GM12864 (cell line): ENCODE measurements around the gene CIC.

Experiments
- DNase-seq: peaks from one replicate; pipeline ENCODE4 v3.0.0-alpha.2; 2011; ENCODE audit warnings: low read depth
- H3K4me3 ChIP-seq: 2 replicates; pipeline ENCODE4 v1.5.1; 2011; ENCODE audit warnings: mild to moderate bottlenecking, low read depth, low read length, control low read depth
- CTCF ChIP-seq: IDR thresholded peaks from 2 replicates; pipeline ENCODE4 v1.5.1; 2011; ENCODE audit warnings: low read depth, mild to moderate bottlenecking, moderate library complexity, low read length, control low read depth, inconsistent platforms; ENCODE audit errors: missing control alignments

The CIC gene

GRCh38 chr19:42276821-42277220 lies 7.8 kb downstream of the CIC start:
- H3K4me3 ChIP-seq, result no peak overlapping the region
- no peak for TF ChIP-seq CTCF
- no peak for DNase-seq

DNA sequence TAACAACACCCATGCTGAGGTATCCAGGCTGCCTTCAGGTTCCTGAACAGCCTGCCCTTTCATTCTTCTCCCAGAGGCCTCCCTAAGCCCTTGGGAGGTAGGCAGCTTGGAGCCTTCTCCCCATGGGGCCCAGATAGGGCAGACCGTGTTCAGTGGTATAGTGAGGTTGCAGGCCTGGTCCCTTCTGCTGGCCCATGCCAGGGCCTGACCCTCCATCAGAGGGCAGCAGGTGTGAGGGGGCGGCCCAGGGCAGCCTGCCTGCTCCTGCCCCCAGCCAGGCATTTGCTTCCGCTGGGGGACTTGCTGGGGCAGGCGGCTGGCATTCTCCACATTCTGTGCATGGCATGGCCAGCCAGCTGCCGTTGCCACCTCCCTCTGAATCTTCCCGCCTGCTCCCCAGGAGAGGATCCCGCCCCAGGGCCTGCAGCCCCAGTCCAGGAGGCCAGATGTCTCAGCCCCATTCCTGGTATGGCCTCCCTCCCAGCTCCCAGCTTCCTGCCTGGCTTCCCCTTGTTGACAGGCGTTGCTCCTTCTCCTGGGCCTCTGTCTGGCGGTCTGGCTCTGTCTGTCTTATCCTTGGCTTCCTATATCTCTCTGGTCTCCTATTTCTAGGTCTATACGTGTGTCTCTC lies 8.9 kb downstream of the CIC start:
- TF ChIP-seq CTCF, result no peak
- no peak overlapping the region for H3K4me3 ChIP-seq
- DNase-seq, result no peak

DNA sequence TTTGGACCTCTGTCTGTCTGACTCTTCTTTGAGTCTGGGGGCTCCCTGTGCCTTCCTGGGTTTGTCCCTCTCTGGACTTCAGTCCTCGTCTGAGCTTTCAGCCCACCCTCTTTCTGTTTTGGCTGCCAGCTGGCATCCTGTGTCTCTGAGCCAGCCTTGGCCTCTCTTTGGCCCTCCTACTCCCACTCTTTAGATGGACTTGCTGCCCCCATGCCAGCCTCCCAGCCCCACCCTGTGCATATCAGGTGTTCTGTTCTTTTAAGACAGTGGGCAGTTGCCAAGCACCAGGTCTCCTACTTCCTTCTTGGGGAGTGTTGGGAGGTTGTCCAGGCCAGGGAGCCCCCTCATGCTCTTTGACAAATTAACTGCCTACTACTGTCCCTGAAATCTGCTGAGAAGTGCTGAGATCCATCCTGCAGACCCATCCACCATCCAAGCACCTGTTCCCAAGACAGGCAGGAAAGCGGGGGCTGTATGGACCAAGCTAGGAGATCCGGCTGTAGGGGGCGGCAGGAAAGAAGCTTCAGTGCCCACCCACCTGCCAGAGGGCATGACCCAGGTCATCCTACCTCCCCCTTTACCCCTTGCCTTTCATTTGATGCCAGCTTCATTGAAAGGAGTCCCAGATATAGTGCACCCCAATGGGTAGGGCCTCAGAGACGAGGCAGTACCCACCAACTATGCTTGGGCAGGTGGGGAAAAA lies 9.6 kb downstream of the CIC start:
- H3K4me3 ChIP-seq, result no peak overlapping the region
- DNase-seq, result no peak
- no peak for TF ChIP-seq CTCF

- peak overlapping the region; percentile 59 for H3K4me3 ChIP-seq
- no peak for DNase-seq
- TF ChIP-seq CTCF, result no peak
Measured at GRCh38 chr19:42279155-42279901, 10.3 kb downstream of the CIC start.

DNA sequence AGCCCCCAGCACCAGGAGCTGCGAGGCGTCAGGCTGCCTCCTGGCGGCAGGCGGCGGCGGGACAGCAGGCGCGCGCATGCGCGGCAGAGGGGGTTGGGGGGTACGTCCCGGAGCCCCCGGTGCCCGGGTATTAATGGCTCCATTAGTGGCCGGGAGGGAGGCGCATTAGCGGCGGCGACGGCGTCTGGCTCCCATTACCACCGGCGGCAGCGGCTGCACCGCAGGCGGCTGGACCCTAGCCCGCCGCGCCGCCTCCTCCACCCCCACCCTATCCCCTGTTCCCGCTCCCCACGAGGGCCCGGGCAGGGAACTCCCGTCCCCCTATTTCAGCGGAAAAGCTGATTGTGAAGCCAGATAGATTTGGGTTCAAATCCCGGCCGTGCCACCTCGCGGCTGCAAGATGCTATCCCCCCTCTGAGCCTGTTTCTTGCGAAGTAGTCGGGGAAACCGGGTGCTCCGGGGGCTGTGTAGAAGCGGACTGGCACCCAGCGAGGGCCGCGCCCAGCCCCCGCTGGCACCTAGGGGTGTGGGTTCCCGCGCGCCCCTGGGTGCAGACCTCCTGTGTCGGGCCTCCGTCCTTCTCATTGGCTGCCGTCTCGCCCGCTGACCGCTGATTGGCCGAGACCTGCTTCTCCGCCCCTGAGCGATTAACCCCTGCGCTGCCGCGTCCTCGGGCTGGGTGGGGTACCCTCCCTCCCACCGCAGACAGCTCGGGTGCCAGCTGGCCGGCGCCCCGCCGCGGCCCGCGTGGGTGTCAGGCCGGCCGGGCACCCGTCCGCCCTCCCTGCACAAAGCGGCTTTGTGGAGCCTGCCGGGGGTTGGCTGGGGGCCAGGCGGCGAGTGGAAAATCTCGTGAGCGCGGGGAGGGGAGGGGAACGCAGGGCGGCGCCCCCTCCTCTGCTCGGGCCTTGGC lies 11.1 kb downstream of the CIC start:
- peak overlapping the region; percentile 59 for H3K4me3 ChIP-seq
- TF ChIP-seq CTCF, result peak; percentile 97

GRCh38 chr19:42280815-42281145 lies 11.7 kb downstream of the CIC start:
- TF ChIP-seq CTCF, result no peak
- peak overlapping the region; percentile 59 for H3K4me3 ChIP-seq
- no peak for DNase-seq

More for the DNA sequence above, 11.1 kb downstream of the CIC start:
- DNase-seq, result no peak
